H9 (cell line): ENCODE measurements around the gene CDAN1. TPM values are rescaled to one million over a fixed set of nuclear protein-coding genes. Genes with fewer than 3 reads are reported as not detected.
A peak's percentile ranks its signal among the peaks of the same experiment; 100 is the strongest.

Source experiments
- DNase-seq: peaks from one replicate; pipeline ENCODE4 v3.0.0-alpha.2; 2017
- H2AFZ ChIP-seq: one replicate; pipeline ENCODE4 v1.6.1; 2013; ENCODE audit warnings: mild to moderate bottlenecking, low read length, control low read depth, moderate library complexity
- H2AK5ac ChIP-seq: 2 replicates; pipeline ENCODE4 v1.6.1; 2013; ENCODE audit warnings: low read length, control low read depth, mixed read lengths; ENCODE audit not compliant: insufficient read length
- H2BK120ac ChIP-seq: one replicate; pipeline ENCODE4 v1.6.1; 2013; ENCODE audit warnings: low read depth, mild to moderate bottlenecking, low read length, control low read depth, inconsistent platforms; ENCODE audit not compliant: poor library complexity, severe bottlenecking
- H2BK12ac ChIP-seq: 2 replicates; pipeline ENCODE4 v1.6.1; 2013; ENCODE audit warnings: low read length, control low read depth, mixed read lengths, low read depth; ENCODE audit not compliant: insufficient read length
- H2BK15ac ChIP-seq: 2 replicates; pipeline ENCODE4 v1.6.1; 2013; ENCODE audit warnings: low read depth, low read length, control low read depth
- H2BK20ac ChIP-seq: one replicate; pipeline ENCODE4 v1.6.1; 2013; ENCODE audit warnings: low read depth, mild to moderate bottlenecking, low read length, control low read depth, inconsistent platforms; ENCODE audit not compliant: poor library complexity, severe bottlenecking
- H2BK5ac ChIP-seq: 2 replicates; pipeline ENCODE4 v1.6.1; 2013; ENCODE audit warnings: low read length, control low read depth, mixed read lengths; ENCODE audit not compliant: insufficient read length
- H3K14ac ChIP-seq: 2 replicates; pipeline ENCODE4 v1.6.1; 2013; ENCODE audit warnings: low read length, control low read depth; ENCODE audit not compliant: insufficient read depth
- H3K18ac ChIP-seq: 2 replicates; pipeline ENCODE4 v1.6.1; 2013; ENCODE audit warnings: low read depth, mild to moderate bottlenecking, mixed read lengths, low read length, control low read depth; ENCODE audit not compliant: insufficient read length
- H3K23ac ChIP-seq: 2 replicates; pipeline ENCODE4 v1.6.1; 2013; ENCODE audit warnings: low read length, control low read depth, mixed read lengths, low read depth; ENCODE audit not compliant: insufficient read length
- H3K23me2 ChIP-seq: 2 replicates; pipeline ENCODE4 v1.6.1; 2013; ENCODE audit warnings: low read depth, mild to moderate bottlenecking, mixed read lengths, low read length, control low read depth; ENCODE audit not compliant: insufficient read length, poor library complexity, severe bottlenecking
- H3K27ac ChIP-seq: 2 replicates; pipeline ENCODE4 v1.5.1; 2013; ENCODE audit warnings: low read length, control low read depth, mixed read lengths, low read depth; ENCODE audit not compliant: insufficient read length
- H3K27me3 ChIP-seq: 2 replicates; pipeline ENCODE4 v1.6.1; 2013; ENCODE audit warnings: low read length, control low read depth, inconsistent platforms; ENCODE audit not compliant: insufficient read depth
- H3K4ac ChIP-seq: 2 replicates; pipeline ENCODE4 v1.6.1; 2013; ENCODE audit warnings: low read depth, mild to moderate bottlenecking, control low read depth, inconsistent platforms, low read length, moderate library complexity
- H3K4me1 ChIP-seq: 2 replicates; pipeline ENCODE4 v1.6.1; 2013; ENCODE audit warnings: low read length, control low read depth, inconsistent platforms; ENCODE audit not compliant: insufficient read depth
- H3K4me2 ChIP-seq: 2 replicates; pipeline ENCODE4 v1.6.1; 2013; ENCODE audit warnings: low read length, control low read depth, mixed read lengths; ENCODE audit not compliant: insufficient read length, insufficient read depth
- H3K56ac ChIP-seq: 2 replicates; pipeline ENCODE4 v1.6.1; 2013; ENCODE audit warnings: low read depth, mild to moderate bottlenecking, mixed read lengths, low read length, control low read depth; ENCODE audit not compliant: insufficient read length
- H3K79me1 ChIP-seq: 2 replicates; pipeline ENCODE4 v1.6.1; 2013; ENCODE audit warnings: low read depth, mild to moderate bottlenecking, moderate library complexity, low read length, control low read depth, inconsistent platforms; ENCODE audit not compliant: insufficient read depth, poor library complexity, severe bottlenecking
- H3K79me2 ChIP-seq: 2 replicates; pipeline ENCODE4 v1.6.1; 2013; ENCODE audit warnings: low read length, control low read depth, inconsistent platforms; ENCODE audit not compliant: insufficient read depth
- H3K9ac ChIP-seq: 2 replicates; pipeline ENCODE4 v1.6.1; 2013; ENCODE audit warnings: low read length, control low read depth, mixed read lengths; ENCODE audit not compliant: insufficient read length; ENCODE audit errors: extremely low read depth
- H3K9me3 ChIP-seq: one replicate; pipeline ENCODE4 v1.6.1; 2013; ENCODE audit warnings: low read depth, low read length, inconsistent platforms; ENCODE audit not compliant: control insufficient read depth
- H3T11ph ChIP-seq: one replicate; pipeline ENCODE4 v1.6.1; 2013; ENCODE audit warnings: mild to moderate bottlenecking, low read length, control low read depth, inconsistent platforms
- H4K20me1 ChIP-seq: one replicate; pipeline ENCODE4 v1.6.1; 2013; ENCODE audit not compliant: control insufficient read depth, insufficient read length, insufficient read depth
- H4K5ac ChIP-seq: 2 replicates; pipeline ENCODE4 v1.6.1; 2013; ENCODE audit warnings: low read depth, mild to moderate bottlenecking, mixed read lengths, low read length, control low read depth; ENCODE audit not compliant: insufficient read length
- H4K8ac ChIP-seq: replicated peaks from 2 replicates; pipeline ENCODE4 v1.6.1; 2013; ENCODE audit warnings: low read length, control low read depth, mixed read lengths, low read depth; ENCODE audit not compliant: insufficient read length
- H4K91ac ChIP-seq: 2 replicates; pipeline ENCODE4 v1.6.1; 2013; ENCODE audit warnings: low read depth, mild to moderate bottlenecking, moderate library complexity, mixed read lengths, low read length, control low read depth; ENCODE audit not compliant: insufficient read length
- H3K27ac Mint-ChIP-seq, 3 experiments: 2 replicates in 2 of 3; 3 replicates in 1 of 3; pipeline ENCODE4 v1.8.0; 2020 to 2021; ENCODE audit warnings: mixed read lengths in 3 of 3, mild to moderate bottlenecking in 1 of 3, moderate library complexity in 1 of 3
- H3K27me3 Mint-ChIP-seq: 2 replicates; pipeline ENCODE4 v1.8.0; 2021; ENCODE audit warnings: low read depth, mild to moderate bottlenecking, moderate library complexity, mixed read lengths
- H3K36me3 Mint-ChIP-seq, 3 experiments: 2 replicates in 2 of 3; 3 replicates in 1 of 3; pipeline ENCODE4 v1.8.0; 2020 to 2021; ENCODE audit warnings: low read depth in 3 of 3, mixed read lengths in 3 of 3; ENCODE audit not compliant: insufficient read depth in 1 of 3
- H3K4me1 Mint-ChIP-seq, 2 experiments: 2 replicates each; pipeline ENCODE4 v1.8.0; 2020; ENCODE audit warnings: mixed read lengths in 2 of 2
- H3K4me3 Mint-ChIP-seq, 2 experiments: 2 replicates in 1 of 2; 3 replicates in 1 of 2; pipeline ENCODE4 v1.8.0; 2020 to 2021; ENCODE audit warnings: mild to moderate bottlenecking in 2 of 2, mixed read lengths in 2 of 2, moderate library complexity in 1 of 2
- H3K9me3 Mint-ChIP-seq, 2 experiments: 2 replicates in 1 of 2; 3 replicates in 1 of 2; pipeline ENCODE4 v1.8.0; 2020; ENCODE audit warnings: mild to moderate bottlenecking in 2 of 2, mixed read lengths in 2 of 2, moderate library complexity in 1 of 2
- WGBS: extraction: QIAGEN DNeasy Blood & Tissue Kit; methylation state at CpG from one replicate; pipeline ENCODE4 v1.1.7; 2013; ENCODE audit warnings: missing lambda C conversion rate, low lambda C conversion rate, mixed read lengths; ENCODE audit not compliant: insufficient read length; ENCODE audit errors: extremely low coverage; 5-methylcytosine and 5-hydroxymethylcytosine counted together
- total RNA-seq: library from RNA; stranded (reverse); gene quantifications from 2 replicates; pipeline ENCODE4 v1.2.1, GENCODE V29; 2021
- TF ChIP-seq, protein P1 (sequence below): fragments of 200-600 bp; sonication (generic); conservative IDR thresholded peaks from 3 replicates; pipeline ENCODE4 v1.8.0; 2021; ENCODE audit warnings: antibody characterized with exemption, mild to moderate bottlenecking

Gene CDAN1
- total RNA-seq, 1 experiment from 2014 or later = 20.4 TPM

DNA sequence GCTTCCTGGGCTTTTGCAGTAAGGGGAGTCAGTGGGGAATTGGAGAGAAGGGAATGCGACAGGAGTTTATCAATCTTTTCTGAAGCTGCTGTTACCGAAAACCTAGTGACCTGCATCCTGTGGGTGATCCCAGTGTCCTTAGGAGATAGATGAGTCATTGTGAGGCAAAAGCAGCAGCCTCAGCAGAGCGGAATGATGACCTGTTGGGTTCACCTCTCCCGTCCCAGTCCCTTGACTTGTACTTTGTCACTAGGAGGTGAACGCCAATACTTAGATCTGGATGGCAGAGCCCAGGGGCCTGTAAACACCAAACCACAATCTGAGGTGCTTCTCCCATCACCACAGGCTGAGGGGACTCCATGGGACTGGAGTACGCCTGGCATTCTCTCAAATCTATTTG is 17.9 kb downstream of the CDAN1 start:
- Histone ChIP-seq H4K8ac (no peak overlapping the region), H2BK120ac (no peak overlapping the region), H2BK12ac (no peak overlapping the region), H3K4ac (no peak overlapping the region), H3K4me1 (no peaks in the 10 kb centered on the region), H3K79me1 (no peaks in the 10 kb centered on the region), H2BK20ac (no peak overlapping the region), H3K9me3 (no peaks in the 10 kb centered on the region), H3K79me2 (no peaks in the 10 kb centered on the region), H3K23me2 (no peaks in the 10 kb centered on the region), H4K91ac (no peak overlapping the region), H3K4me2 (no peak overlapping the region), H2BK5ac (no peak overlapping the region), H3K9ac (no peak overlapping the region), H4K20me1 (no peaks in the 10 kb centered on the region), H3K27me3 (no peaks in the 10 kb centered on the region), H3T11ph (no peak overlapping the region), H3K14ac (no peak overlapping the region), H3K56ac (no peak overlapping the region), H3K23ac (no peak overlapping the region), H2BK15ac (no peak overlapping the region), H3K27ac (no peak overlapping the region), H2AK5ac (no peak overlapping the region), H2AFZ (no peak overlapping the region), H3K18ac (no peak overlapping the region), H4K5ac (no peak overlapping the region)
- H3K36me3 Mint-ChIP-seq = peaks cover 2 to 25% (median 21%) of the 10 kb centered on the region in 3 experiments; a peak in 6 of 7 replicates
- peak overlapping the region in 1 of 3 experiments; percentile 75; a peak in 1 of 7 replicates for H3K27ac Mint-ChIP-seq
- H3K4me1 Mint-ChIP-seq = no peaks in the 10 kb centered on the region
- no peaks in the 10 kb centered on the region for H3K9me3 Mint-ChIP-seq
- no CpG with 5 or more reads among the region's 6 CpGs for WGBS
- DNase-seq = no peak
- TF ChIP-seq, protein P1, sequence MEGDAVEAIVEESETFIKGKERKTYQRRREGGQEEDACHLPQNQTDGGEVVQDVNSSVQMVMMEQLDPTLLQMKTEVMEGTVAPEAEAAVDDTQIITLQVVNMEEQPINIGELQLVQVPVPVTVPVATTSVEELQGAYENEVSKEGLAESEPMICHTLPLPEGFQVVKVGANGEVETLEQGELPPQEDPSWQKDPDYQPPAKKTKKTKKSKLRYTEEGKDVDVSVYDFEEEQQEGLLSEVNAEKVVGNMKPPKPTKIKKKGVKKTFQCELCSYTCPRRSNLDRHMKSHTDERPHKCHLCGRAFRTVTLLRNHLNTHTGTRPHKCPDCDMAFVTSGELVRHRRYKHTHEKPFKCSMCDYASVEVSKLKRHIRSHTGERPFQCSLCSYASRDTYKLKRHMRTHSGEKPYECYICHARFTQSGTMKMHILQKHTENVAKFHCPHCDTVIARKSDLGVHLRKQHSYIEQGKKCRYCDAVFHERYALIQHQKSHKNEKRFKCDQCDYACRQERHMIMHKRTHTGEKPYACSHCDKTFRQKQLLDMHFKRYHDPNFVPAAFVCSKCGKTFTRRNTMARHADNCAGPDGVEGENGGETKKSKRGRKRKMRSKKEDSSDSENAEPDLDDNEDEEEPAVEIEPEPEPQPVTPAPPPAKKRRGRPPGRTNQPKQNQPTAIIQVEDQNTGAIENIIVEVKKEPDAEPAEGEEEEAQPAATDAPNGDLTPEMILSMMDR = no peak
- no peak overlapping the region for H3K4me3 Mint-ChIP-seq
- H3K27me3 Mint-ChIP-seq = no peaks in the 10 kb centered on the region; the same call in 1 of the 2 replicates
